22Rv1 (cell line): ENCODE results near the gene RTN4.

Experiments used
- H3K27ac ChIP-seq: fragments of 450-650 bp; 2 replicates; pipeline ENCODE4 v1.5.1; 2017
- ZFX ChIP-seq: fragments of 450-650 bp; IDR thresholded peaks from 2 replicates; pipeline ENCODE4 v1.6.1; 2017; ENCODE audit warnings: antibody characterized with exemption, borderline replicate concordance
- TF ChIP-seq, protein P1 (sequence below): fragments of 450-650 bp; IDR thresholded peaks from 2 replicates; pipeline ENCODE4 v1.5.1; 2017; ENCODE audit warnings: mild to moderate bottlenecking

RTN4 gene

DNA sequence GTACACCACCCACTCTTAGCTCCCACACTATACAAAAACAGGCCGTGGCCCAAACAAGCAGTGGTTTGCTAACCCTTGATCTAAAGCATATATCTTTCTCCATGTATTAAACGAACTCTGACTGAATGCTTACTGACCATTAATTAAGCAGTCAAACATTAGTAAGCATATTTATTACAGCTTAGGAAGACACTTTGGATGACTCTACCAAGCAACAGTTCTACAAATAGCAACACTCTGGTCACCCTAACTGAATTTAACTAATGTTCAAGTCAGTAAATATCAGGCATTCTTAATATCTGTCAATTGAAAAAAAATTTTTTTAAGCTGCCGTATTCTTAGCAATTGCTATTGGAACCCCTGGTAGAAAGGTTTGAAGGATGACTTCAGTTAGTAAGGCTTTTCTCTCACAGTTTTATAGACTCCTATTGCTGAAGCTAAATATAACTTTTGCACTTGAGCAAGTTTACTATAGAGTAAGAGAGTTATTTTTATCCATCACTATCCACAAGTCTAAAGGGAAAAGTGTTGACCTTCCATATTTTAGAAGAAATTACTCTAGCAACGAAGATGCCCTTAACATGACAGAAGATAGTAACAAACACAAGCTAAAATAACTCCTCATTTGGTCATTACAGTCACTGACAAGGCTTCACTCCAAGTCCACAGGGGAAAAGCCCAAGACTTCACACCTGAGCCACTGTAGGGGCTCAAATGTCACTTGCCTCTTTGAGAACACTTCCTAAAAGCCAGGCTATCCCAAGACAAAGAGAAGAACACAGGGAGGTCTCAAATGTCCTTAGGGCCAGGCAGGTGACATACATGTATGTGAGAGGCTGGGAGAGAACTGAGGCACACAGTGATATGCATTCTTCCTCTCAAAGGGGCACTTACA is 74.4 kb downstream of the RTN4 start:
- TF ChIP-seq, protein P1, sequence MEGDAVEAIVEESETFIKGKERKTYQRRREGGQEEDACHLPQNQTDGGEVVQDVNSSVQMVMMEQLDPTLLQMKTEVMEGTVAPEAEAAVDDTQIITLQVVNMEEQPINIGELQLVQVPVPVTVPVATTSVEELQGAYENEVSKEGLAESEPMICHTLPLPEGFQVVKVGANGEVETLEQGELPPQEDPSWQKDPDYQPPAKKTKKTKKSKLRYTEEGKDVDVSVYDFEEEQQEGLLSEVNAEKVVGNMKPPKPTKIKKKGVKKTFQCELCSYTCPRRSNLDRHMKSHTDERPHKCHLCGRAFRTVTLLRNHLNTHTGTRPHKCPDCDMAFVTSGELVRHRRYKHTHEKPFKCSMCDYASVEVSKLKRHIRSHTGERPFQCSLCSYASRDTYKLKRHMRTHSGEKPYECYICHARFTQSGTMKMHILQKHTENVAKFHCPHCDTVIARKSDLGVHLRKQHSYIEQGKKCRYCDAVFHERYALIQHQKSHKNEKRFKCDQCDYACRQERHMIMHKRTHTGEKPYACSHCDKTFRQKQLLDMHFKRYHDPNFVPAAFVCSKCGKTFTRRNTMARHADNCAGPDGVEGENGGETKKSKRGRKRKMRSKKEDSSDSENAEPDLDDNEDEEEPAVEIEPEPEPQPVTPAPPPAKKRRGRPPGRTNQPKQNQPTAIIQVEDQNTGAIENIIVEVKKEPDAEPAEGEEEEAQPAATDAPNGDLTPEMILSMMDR: no peak
- TF ChIP-seq ZFX: no peak
- H3K27ac ChIP-seq: no peak overlapping the region

DNA sequence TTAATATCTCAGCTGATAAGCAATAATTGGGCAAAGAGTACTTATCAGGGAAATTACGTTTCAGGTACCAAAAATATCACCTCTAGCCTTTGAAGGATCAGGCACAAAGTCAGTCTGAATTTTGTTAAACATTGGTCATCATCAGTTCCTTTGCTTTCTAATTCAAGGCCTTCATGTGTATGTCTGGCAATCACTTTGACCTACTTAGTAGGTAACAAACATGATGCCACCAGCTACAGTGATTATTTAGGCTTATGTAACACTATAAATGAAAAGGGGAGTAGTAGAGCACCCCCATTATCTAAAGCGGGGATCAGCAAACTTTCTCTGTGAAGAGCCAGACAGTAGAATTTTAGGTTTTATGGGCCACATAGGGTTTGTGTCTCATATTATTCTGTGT is 75.1 kb downstream of the RTN4 start:
- no peak overlapping the region for H3K27ac ChIP-seq

DNA sequence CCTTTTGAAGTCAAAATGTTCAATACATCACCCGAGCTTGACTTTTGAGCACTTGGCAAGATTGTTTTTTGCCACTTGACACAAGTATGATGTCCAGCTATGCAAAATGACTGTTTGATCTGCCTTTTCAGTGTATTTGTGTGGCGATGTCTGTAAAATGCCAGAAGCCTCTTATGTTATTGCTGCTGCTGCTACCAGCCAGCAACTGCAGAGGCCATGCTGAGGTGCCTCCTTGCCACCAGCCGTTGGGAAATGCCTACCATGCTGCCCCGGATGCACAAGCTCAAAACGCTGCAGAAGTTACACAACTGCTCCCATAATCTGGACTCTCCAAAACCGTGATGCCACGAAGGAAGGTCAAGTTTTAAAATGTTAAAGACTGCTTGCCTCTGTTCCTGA is 80.3 kb downstream of the RTN4 start:
- no peak overlapping the region for H3K27ac ChIP-seq
- no peak for TF ChIP-seq ZFX
- TF ChIP-seq, protein P1: no peak

More for the DNA sequence above, 75.1 kb downstream of the RTN4 start:
- TF ChIP-seq, protein P1: no peak
- no peak for TF ChIP-seq ZFX

DNA sequence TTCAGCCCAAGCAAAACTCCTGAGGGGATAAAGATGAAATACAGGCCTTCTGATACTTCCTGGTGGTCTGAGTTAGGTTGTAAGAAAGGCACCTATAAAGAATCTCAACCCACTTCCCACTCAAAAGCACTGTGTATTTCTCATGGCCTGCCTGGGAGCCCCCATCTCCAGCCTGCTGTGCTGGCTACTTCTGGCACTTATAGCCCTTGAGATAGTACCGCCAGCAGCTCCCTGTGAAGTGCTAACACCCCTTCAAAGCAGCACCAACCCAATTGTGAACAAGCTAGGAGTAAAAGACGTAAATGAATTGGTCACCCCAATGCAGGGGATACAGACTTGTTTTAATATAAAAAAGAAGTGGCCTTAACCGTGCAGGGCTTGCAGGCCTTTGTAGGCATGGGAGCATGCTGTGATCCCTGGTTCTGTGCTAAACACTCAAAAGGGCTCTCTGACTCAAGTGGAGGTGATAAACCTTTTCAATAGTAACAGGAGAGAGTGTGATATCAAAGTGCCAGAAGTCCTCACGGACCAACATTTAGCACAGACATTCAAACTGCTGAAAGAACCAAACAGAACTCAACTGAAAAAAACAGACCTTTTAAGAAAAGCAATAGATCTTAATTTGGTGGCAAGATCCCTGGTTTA is 80.8 kb downstream of the RTN4 start:
- no peak overlapping the region for H3K27ac ChIP-seq
- no peak for TF ChIP-seq ZFX
- TF ChIP-seq, protein P1: no peak

DNA sequence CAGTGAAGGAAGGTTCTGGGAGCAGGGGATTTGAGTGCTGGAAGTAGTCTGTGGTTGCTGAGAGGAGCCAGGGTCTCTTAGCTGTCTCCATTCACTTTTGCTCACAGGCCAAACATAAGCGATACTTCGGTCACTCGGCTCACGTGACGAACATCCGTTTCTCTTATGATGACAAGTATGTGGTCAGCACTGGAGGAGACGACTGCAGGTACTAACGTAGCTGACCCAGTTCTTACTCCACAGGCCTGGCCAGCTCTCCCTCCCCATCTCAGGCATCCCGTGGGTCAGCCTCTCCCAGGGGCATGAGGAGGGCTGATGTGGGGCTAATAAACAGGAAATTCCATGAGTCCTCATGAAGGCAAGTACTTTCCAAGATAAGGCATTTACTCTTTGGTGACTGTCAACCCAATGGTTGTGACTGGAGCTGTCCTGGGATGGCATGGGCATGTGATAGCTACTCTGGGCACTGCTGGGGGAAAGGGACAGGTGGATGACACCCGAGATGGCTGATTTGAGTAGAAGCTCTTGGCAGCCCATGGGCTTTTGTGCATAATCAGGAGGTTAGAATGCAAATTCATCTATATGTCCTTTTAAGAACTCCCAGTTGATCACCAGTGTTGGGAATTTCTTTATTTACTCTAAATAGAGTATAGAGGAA is 81.6 kb downstream of the RTN4 start:
- H3K27ac ChIP-seq: no peak overlapping the region
- TF ChIP-seq ZFX: no peak
- TF ChIP-seq, protein P1: no peak

DNA sequence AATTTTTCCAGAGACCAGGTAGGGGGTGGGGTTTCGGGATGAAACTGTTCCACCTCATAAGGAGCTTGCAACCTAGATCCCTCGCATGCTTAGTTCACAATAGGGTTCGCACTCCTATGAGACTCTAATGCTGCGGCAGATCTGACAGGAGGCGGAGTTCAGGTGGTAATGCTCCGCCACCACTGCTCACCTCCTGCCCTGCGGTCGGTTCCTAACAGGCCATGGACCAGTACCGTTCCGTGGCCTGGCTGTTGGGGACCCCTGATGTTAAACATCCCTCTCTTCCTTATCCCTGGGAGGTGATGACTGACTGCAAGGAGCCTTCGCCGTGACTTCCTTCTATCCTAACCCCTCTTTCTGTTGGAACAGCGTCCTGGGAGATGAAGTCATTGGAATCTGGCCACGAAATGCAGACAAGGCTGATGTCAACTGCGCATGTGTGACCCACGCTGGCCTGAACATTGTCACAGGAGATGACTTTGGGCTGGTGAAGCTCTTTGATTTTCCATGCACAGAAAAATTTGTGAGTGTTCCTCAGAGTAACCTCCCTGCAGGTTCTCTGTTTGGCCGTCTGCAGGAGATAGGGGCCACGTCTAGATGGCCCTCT is 82.4 kb downstream of the RTN4 start:
- H3K27ac ChIP-seq: no peak overlapping the region

More for the DNA sequence above, 82.4 kb downstream of the RTN4 start:
- TF ChIP-seq, protein P1: no peak
- TF ChIP-seq ZFX: no peak
